ENCODE data around the gene EEF1AKMT2. TPM values are rescaled to one million over a fixed set of nuclear protein-coding genes. Genes with fewer than 3 reads are reported as not detected.

Gene EEF1AKMT2
- total and polyA plus RNA-seq, 8 donors: 7.6 to 47.9 (median 12.9) TPM

DNA sequence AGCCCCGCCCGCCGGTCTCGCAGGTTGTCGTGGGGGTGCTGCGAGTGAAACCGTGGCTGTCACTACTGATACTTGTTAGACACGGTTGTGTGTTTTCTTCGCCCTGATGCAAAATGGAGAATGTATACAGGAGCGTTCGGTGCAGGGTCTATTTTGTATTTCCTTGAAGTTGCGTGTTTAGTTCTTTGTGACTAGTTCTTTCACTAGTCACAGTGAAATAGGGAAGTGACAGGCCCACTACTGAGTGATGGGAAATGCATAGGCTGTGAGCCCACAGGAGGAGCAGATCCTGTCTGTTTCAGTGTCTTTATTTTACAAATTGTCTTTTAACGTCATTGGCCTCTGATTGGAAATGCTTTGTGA is 10.6 kb upstream of the EEF1AKMT2 start:
- TF ChIP-seq POLR2AphosphoS5 (IDR thresholded peaks at IDR 0.05) (no peak), POLR2A (IDR thresholded peaks at IDR 0.05) (no peak), EP300 (IDR thresholded peaks at IDR 0.05) (no peak)
- TF ChIP-seq, protein P1, sequence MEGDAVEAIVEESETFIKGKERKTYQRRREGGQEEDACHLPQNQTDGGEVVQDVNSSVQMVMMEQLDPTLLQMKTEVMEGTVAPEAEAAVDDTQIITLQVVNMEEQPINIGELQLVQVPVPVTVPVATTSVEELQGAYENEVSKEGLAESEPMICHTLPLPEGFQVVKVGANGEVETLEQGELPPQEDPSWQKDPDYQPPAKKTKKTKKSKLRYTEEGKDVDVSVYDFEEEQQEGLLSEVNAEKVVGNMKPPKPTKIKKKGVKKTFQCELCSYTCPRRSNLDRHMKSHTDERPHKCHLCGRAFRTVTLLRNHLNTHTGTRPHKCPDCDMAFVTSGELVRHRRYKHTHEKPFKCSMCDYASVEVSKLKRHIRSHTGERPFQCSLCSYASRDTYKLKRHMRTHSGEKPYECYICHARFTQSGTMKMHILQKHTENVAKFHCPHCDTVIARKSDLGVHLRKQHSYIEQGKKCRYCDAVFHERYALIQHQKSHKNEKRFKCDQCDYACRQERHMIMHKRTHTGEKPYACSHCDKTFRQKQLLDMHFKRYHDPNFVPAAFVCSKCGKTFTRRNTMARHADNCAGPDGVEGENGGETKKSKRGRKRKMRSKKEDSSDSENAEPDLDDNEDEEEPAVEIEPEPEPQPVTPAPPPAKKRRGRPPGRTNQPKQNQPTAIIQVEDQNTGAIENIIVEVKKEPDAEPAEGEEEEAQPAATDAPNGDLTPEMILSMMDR (IDR thresholded peaks at IDR 0.05): no peak
- H3K9me3 ChIP-seq: no peaks in the 10 kb centered on the region
- WGBS, 5 donors: 0 to 1% (median 1%) methylated on average over 12 to 13 of the region's 13 CpGs
- intact Hi-C loops (cut with DNase I; ENCODE audit: low total_unique reads): no loop called here
- H3K27ac ChIP-seq: peak overlapping the region; percentile 77 to 93 (median 83)
- H3K27me3 ChIP-seq: no peaks in the 10 kb centered on the region
- no peak for DNase-seq
- H3K4me3 ChIP-seq: peak overlapping the region; percentile 97 to 100 (median 98)
- H3K4me1 ChIP-seq: peaks cover 8 to 31% (median 20%) of the 10 kb centered on the region in 4 donors
- peaks cover 0 to 7% (median under 1%) of the 10 kb centered on the region in 4 donors for H3K36me3 ChIP-seq

DNA sequence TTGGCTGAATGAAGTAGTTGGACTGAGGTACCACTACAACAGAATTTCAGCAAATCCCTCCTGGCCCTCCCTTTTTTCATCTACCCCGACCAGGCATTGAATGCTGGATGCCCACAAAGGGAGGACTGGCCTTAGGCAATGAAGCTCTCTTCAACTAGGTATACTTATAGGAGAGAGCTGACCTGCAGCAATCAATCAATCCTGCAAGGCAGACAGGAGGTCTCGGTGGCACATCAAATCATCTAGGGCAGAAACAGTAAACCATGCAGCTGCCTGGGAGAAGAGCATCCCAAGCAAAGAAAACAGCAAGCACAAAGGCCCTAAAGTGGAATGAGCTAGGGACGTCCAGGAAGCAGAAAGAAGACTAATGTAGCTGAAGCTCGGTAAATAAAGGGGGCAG is 7.5 kb upstream of the EEF1AKMT2 start:
- intact Hi-C loops (cut with DNase I; ENCODE audit: low total_unique reads): no loop called here
- no peaks in the 10 kb centered on the region for H3K9me3 ChIP-seq
- H3K27me3 ChIP-seq: no peaks in the 10 kb centered on the region
- DNase-seq: no peak
- H3K36me3 ChIP-seq: no peaks in the 10 kb centered on the region
- 62 to 74% (median 65%) methylated on average over 4 of the region's 4 CpGs for WGBS, 5 donors
- no peak overlapping the region for H3K4me3 ChIP-seq
- peaks cover 8 to 31% (median 19%) of the 10 kb centered on the region in 4 donors for H3K4me1 ChIP-seq
- H3K27ac ChIP-seq: no peak overlapping the region
- TF ChIP-seq, protein P1 (IDR thresholded peaks at IDR 0.05): no peak
- TF ChIP-seq POLR2AphosphoS5 (IDR thresholded peaks at IDR 0.05) (no peak), POLR2A (IDR thresholded peaks at IDR 0.05) (no peak), EP300 (IDR thresholded peaks at IDR 0.05) (no peak)

DNA sequence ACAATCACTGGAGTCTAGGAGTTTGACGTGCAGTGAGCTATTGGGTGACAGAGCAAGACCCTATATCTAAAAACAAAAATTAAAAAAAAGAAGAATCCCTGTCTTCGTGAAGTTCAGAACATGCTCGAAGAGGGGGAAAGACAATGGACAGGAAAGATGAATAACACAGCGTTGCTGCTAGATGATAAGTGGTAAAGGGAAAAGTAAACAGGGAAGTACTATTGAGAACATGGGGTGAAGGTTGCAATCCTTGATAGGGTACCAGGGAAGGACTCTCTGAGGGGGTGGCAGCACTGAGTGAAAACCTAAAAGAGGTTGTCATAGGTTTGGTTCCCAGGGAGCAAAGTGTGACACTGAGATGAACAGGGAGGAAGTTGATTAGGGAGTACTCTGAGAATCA is 7.1 kb upstream of the EEF1AKMT2 start:
- TF ChIP-seq, protein P1 (IDR thresholded peaks at IDR 0.05): no peak
- TF ChIP-seq POLR2A (IDR thresholded peaks at IDR 0.05): no peak
- no peak for TF ChIP-seq EP300 (IDR thresholded peaks at IDR 0.05)
- TF ChIP-seq POLR2AphosphoS5 (IDR thresholded peaks at IDR 0.05): no peak
- H3K9me3 ChIP-seq: no peaks in the 10 kb centered on the region
- H3K27ac ChIP-seq: no peak overlapping the region
- no peak overlapping the region for H3K4me3 ChIP-seq
- H3K36me3 ChIP-seq: no peaks in the 10 kb centered on the region
- H3K27me3 ChIP-seq: no peaks in the 10 kb centered on the region
- no peak for DNase-seq
- H3K4me1 ChIP-seq: peaks cover 8 to 31% (median 17%) of the 10 kb centered on the region in 4 donors
- intact Hi-C loops (cut with DNase I; ENCODE audit: low total_unique reads): no loop called here
- WGBS, 5 donors: 22 to 44% (median 32%) methylated on average over 4 of the region's 4 CpGs

DNA sequence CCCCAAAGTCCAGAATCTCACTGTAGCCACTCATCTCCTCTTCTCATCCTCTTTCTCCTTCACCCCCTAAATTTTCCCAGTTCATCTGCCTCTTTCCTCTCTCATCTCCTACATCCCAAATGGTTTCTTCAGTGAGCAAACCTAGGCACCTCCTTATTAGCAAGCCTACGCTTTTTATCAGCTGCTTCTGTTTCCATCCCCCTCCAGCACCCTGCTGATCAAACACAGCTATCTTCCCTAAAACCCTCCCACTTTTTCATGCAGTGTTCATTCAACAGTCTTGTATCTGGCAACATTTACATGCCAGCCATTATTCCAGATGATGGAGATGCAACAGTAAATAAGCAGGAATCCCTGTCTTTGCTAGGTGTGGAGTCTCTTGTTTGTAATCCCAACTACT is 6.7 kb upstream of the EEF1AKMT2 start:
- intact Hi-C loops (cut with DNase I; ENCODE audit: low total_unique reads): no loop called here
- H3K27me3 ChIP-seq: no peaks in the 10 kb centered on the region
- DNase-seq: peak in 1 of 2 donors; percentile 34
- H3K27ac ChIP-seq: no peak overlapping the region
- no peaks in the 10 kb centered on the region for H3K36me3 ChIP-seq
- peaks cover 5 to 27% (median 14%) of the 10 kb centered on the region in 4 donors for H3K4me1 ChIP-seq
- H3K9me3 ChIP-seq: no peaks in the 10 kb centered on the region
- TF ChIP-seq POLR2A (IDR thresholded peaks at IDR 0.05) (no peak), POLR2AphosphoS5 (IDR thresholded peaks at IDR 0.05) (no peak), EP300 (IDR thresholded peaks at IDR 0.05) (no peak)
- TF ChIP-seq, protein P1 (IDR thresholded peaks at IDR 0.05): no peak
- no peak overlapping the region for H3K4me3 ChIP-seq
- 27 to 55% (median 46%) methylated on average over 1 of the region's 1 CpG for WGBS, 5 donors
